Measurements from ENCODE around the gene TTC33.
"Not testable (repeated sequence)": the region's sequence is repeated elsewhere in the genome, so short reads cannot be mapped to it uniquely, and the experiment has no call there.

Gene TTC33

GRCh38 chr5:40716000-40716399, 39.8 kb downstream of the TTC33 start:
- no peak for DNase-seq

DNA sequence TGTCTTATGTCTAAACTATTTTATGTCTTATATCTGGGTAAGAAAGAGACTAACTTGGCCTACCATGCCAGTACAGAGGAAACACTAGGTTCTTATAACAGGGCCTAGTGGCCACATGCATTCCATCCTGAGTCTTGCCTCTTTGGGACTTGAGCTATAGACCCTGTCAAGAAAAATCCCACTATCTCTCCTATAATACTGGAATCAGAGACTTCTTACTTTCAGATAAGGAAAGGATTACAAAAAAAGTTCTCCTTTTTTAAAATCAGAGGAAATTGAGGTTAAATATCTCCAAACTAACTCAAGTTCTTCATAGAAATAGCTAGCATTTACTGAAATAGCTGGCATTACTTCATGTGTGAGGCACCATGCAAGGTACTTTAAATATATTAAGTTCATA, 41.8 kb downstream of the TTC33 start:
- DNase-seq, result no peak

DNA sequence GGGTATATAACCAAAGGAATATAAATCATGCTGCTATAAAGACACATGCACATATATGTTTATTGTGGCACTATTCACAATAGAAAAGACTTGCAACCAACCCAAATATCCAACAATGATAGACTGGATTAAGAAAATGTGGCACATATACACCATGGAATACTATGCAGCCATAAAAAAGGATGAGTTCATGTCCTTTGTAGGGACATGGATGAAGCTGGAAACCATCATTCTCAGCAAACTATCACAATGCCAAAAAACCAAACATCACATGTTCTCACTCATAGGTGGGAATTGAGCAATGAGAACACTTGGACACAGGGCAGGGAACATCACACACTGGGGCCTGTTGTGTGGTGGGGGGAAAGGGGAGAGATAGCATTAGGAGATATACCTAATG, 45.2 kb downstream of the TTC33 start:
- DNase-seq, result not testable (repeated sequence)

DNA sequence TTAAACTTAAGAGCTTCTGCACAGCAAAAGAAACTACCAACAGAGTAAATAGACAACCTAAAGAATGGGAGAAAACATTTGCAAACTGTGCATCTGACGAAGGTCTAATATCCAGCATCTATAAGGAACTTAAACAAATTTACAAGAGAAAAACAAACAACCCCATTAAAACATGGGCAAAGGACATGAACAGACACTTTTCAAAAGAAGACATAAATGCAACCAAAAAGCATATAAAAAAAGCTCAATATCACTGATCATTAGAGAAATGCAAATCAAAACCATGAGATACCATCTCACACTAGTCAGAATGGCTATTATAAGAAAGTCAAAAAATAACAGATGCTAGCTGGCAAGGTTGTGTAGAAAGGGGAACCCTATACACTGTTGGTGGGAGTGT, 50.3 kb downstream of the TTC33 start:
- DNase-seq, result not testable (repeated sequence)

DNA sequence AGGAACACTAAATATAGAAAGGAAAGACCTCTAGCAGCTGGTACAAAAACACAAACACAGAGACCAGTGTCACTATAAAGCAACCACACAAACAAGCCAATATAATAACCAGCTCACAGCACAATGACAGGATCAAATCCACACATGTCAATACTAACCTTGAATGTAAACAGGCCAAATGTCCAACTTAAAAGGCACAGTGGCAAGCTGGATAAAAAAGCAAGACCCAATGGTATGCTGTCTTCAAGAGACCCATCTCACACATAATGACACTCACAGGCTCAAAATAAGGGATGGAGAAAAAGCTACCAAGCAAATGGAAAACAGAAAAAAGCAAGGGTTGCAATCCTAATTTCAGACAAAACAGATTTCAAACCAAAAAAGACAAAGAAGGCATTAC, 53.7 kb downstream of the TTC33 start:
- DNase-seq, result not testable (repeated sequence)

GRCh38 chr5:40700116-40700782, 55.5 kb downstream of the TTC33 start:
- DNase-seq, result no peak

- DNase-seq, result no peak
Observed at GRCh38 chr5:40694433-40694832, 61.3 kb downstream of the TTC33 start.

- DNase-seq, result no peak
Observed at GRCh38 chr5:40691894-40692293, 63.9 kb downstream of the TTC33 start.

- DNase-seq, result no peak
Observed at GRCh38 chr5:40690267-40690666, 65.5 kb downstream of the TTC33 start.

GRCh38 chr5:40689438-40689837, 66.3 kb downstream of the TTC33 start:
- DNase-seq, result no peak

DNA sequence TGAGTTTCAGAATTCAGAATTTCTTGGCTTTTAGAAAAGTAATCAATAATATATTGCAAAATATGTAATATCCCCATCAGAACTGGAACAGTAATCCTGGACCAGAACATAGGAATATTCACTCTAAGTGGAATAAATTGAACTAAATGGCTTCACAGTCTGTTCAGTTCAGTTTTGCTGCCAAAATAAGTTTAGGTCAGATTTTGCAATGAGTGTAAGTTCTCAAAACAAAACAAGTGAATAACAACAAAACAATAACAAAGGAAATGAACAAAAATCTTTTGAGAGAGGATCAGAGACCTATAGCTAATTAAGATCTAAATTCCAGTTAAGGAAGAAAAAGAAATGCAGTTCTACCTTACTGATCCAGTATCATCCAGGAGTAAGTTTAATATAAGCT, 66.8 kb downstream of the TTC33 start:
- no peak for DNase-seq

GRCh38 chr5:40688127-40688761, 67.5 kb downstream of the TTC33 start:
- peak; percentile 48 to 50 for DNase-seq

DNA sequence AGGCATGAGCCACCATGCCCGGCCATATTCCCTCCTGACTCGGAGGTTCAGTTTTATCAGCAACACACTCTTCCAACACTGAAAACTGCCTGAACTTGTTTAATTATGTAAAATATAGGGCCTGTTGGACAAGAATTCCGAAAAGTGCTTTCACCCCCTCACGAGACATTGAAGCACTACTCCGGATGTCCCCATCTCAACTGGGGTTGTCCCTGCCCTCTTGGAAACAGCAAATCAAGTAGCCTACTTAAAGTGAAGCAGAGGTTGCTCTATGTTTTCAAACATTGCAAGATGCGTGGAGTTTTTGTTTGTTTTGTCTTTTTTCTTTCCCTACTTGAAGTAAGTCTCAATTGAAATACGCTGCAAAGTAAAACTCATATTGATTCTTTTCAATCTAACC, 68.4 kb downstream of the TTC33 start:
- DNase-seq, result no peak

DNA sequence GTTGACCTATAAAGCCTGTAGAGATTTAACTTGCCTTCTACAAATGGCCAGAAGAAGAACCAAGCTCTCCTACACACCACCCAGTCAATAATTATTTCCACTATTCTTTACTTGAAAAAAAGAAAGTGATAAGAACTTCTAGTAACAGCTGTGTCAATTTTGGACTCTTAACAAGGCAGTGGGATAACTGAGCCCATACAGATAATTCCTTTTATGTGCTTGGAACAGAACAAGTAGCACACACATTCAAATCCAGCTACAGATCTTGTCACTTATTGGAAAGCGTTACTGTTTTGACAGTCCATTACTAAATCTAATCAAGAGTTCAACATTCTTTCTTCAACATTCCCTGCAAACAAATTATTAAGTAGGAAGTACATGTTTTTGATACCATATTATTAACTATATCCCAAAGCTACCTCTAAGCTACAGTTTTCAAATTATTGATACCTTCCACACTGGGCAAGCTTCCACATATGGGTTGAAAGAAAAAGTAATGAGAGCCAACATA, 69.7 kb downstream of the TTC33 start:
- DNase-seq, result no peak

DNA sequence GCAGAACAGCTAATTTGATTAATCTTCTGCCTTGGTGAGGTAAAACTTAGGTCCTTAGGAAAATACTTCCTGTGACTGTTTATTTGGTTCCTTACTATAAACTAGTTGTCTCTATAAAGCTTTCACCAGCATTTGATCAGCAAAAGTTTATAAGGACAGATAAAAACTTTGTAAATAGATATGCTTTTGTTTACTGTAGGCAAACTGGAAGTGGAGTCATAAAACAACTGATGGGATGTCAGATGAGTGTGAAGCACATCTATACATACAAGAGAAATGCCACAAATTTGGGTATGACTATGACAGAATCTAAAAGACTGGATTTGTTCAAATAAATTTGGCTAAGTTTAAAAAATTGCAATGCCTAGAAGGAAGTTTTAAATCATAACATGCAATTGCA, 70.6 kb downstream of the TTC33 start:
- no peak for DNase-seq

DNA sequence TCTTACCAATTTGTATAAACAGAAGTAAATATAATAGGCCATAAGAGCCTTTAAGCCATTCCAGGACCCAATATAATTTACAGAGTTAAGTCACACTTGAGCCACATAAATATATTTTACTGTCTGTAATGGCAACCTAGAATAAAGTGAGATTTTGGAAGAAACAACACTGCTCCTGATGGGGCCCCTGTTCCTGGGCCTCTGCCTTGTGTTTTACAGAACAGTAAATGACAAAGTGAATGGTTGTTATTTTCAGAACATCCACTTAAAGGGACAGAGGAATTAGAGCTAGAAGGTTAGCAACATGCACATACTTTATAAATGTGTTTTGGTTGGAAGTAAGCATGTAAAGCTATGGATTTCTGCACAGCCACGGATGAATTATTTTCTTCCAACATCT, 72.5 kb downstream of the TTC33 start:
- DNase-seq, result no peak

- DNase-seq, result no peak
Observed at GRCh38 chr5:40682154-40683017, 73.4 kb downstream of the TTC33 start.

DNA sequence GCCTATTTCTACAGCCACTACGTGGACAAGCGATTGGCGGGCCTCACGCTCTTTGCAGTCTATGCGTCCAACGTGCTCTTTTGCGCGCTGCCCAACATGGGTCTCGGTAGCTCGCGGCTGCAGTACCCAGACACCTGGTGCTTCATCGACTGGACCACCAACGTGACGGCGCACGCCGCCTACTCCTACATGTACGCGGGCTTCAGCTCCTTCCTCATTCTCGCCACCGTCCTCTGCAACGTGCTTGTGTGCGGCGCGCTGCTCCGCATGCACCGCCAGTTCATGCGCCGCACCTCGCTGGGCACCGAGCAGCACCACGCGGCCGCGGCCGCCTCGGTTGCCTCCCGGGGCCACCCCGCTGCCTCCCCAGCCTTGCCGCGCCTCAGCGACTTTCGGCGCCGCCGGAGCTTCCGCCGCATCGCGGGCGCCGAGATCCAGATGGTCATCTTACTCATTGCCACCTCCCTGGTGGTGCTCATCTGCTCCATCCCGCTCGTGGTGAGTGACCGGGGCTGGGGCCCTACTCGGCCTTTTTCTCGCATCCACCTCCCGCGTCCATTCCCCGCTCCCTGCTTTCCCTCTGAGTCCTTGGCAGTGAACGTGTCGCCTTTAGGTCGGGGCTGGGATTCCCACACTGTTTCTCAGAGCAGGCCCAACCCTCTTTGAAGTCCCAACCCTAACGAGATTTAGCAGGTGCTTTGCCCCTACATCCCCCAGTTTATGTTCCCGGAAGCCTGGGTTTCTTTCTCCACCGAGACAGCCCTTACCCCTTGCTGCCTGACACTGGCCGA, 74.2 kb downstream of the TTC33 start:
- DNase-seq, result no peak

DNA sequence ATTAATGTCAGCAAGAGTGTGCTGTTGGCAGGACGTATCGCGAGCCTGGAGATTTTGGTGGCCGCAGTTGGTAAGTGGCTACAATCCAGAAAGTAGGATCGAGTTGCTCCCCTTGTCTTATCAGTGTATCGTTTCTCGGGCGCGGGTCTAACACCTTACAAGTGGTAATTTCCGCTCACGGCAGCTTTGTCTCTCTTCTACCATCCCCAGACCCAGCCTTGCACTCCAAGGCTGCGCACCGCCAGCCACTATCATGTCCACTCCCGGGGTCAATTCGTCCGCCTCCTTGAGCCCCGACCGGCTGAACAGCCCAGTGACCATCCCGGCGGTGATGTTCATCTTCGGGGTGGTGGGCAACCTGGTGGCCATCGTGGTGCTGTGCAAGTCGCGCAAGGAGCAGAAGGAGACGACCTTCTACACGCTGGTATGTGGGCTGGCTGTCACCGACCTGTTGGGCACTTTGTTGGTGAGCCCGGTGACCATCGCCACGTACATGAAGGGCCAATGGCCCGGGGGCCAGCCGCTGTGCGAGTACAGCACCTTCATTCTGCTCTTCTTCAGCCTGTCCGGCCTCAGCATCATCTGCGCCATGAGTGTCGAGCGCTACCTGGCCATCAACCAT, 74.9 kb downstream of the TTC33 start:
- no peak for DNase-seq

DNA sequence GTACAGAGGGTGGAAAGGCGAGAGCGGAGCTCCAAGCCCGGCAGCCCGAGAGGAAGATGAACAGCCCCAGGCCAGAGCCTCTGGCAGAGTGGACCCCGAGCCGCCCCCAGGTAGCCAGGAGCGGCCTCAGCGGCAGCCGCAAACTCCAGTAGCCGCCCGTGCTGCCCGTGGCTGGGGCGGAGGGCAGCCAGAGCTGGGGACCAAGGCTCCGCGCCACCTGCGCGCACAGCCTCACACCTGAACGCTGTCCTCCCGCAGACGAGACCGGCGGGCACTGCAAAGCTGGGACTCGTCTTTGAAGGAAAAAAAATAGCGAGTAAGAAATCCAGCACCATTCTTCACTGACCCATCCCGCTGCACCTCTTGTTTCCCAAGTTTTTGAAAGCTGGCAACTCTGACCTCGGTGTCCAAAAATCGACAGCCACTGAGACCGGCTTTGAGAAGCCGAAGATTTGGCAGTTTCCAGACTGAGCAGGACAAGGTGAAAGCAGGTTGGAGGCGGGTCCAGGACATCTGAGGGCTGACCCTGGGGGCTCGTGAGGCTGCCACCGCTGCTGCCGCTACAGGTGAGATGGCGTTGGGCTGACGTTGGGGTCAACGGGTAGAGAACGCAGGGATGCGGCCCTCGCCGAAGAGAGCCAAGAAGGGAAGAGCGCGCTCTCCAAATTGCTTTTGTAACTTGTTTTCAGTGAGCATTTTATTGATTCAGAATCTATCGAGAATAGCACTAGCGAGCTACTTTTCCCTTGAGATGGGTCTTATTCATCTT, 75.7 kb downstream of the TTC33 start, which contains the start of gene PTGER4:
PTGER4 (plus strand) TSS at position 3 of the 769 bp plus-strand sequence. CDS start 1,079 bp downstream, outside the sequence.
- DNase-seq, result no peak

GRCh38 chr5:40679148-40679912, 76.4 kb downstream of the TTC33 start:
- DNase-seq, result peak in 1 of 2 experiments; percentile 7

All from NCI-H187 (cell line).